Activated CD8-positive, alpha-beta memory T cell treated with anti-CD3 and anti-CD28 coated beads for 24 hours (primary cell): ENCODE results near the gene LRP8.

Source experiments
- DNase-seq: peaks from one replicate; pipeline ENCODE4 v3.0.0-alpha.2; 2020

LRP8 gene

GRCh38 chr1:53359225-53359933 is 31.5 kb upstream of the LRP8 start:
- DNase-seq, result peak; percentile 44

DNA sequence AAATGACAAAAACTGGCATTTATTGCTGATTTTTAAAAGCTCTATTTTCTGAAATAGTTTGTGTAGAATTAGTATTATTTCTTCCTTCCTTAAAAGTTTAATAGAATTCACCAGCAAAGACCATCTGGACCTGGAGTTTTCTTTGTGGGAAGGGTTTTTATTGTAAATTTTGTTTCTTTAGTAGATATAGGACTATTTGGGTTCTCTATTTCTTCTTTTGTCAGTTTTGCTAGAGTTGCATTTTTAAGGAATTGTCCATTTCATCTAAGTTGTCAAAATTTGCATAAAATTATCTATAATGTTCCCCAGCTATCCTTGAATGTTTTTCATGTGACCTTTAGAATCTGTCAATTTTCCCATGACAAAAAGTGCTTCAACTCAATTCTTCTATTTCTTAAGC is 28.8 kb upstream of the LRP8 start:
- no peak for DNase-seq

GRCh38 chr1:53354119-53354518 is 26.2 kb upstream of the LRP8 start:
- no peak for DNase-seq

DNA sequence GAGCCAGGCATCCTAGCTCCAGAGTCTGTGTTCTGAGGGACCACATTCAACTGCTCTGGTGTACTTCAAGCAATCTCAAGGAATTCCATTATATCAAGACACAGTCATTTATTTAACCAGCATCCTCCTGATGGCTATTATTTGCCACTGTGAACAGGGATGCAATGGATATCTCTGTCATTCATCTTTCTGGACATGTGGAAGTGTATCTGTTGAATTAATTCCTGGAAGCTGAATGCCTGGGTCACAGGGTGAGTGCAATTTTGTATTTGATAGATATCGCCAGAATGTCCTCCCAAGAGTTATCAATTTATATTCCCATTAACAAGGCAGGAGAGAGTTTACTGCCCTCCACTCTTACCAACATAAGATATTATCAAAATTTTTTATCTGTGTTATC is 24.7 kb upstream of the LRP8 start:
- no peak for DNase-seq

- peak; percentile 35 for DNase-seq
Observed at GRCh38 chr1:53350853-53351767, 23.2 kb upstream of the LRP8 start.

- DNase-seq, result peak; percentile 26
Observed at GRCh38 chr1:53349968-53350852, 22.3 kb upstream of the LRP8 start.

DNA sequence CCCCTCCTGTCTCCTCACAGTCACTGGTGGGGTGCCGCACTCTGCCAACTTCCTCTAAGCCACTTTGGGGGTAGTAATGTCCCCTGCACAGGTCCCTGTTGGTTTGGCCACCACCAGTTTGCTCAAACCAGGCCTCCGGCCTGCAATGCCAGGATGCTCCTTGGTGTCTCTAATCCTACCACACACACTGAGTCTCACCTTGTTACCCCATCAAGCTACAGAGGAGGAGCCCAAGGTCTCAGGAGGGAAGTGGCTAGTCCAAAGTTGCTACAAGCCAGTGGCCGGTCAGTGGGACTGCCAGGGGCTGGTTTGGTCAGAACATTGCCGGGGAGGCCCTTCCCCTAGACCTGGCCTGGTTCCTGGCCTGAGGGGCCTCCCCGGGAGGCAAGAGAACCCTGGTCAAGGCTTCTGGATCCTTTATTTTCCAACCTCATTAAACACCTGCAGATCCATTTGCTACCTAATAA is 21.5 kb upstream of the LRP8 start:
- DNase-seq, result peak; percentile 44

DNA sequence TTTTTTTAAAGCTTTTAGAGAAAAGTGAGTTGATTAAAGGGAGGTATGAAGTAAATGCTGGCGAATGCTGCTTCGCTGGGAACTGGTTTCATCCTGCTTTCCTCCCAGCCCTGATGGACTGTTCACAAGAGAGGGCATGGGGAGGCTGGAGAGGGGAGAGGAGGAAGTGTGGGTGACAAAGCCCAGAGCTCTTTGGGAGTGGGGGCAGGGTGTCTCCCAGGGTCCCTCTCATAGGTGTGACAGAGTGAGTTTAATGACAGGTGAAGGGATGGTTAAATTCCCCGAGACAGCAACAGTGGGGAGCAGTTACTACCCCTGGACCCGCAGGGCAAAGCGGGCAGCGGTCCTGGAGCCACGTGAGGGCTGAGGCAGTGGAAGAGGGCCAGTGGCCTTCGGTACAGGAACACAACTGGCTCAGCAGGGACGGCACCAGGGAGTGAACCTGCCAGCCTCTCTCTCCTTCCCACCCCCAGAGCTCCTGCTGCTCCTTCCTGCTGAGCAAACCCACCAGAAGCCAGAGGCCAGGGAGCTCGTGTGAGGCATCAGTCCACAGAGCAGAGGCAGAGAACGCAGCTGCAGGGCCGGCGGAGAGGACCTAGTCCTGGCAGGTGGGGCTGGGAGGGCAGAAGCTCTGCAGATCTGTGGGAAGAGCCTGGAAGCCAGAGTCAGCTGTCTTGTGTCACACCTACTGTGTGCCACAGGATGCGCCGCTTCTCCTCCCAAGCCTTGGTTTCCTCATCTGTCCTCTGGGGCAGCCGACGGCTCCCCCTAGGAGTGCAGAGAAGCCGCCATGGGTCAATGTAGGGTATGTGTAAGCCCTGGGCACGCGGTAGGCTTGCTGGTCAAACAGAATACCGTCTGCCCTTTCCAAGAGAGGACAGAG is 20.9 kb upstream of the LRP8 start:
- peak; percentile 13 for DNase-seq

- peak; percentile 42 for DNase-seq
Observed at GRCh38 chr1:53346814-53347176, 18.9 kb upstream of the LRP8 start.

DNA sequence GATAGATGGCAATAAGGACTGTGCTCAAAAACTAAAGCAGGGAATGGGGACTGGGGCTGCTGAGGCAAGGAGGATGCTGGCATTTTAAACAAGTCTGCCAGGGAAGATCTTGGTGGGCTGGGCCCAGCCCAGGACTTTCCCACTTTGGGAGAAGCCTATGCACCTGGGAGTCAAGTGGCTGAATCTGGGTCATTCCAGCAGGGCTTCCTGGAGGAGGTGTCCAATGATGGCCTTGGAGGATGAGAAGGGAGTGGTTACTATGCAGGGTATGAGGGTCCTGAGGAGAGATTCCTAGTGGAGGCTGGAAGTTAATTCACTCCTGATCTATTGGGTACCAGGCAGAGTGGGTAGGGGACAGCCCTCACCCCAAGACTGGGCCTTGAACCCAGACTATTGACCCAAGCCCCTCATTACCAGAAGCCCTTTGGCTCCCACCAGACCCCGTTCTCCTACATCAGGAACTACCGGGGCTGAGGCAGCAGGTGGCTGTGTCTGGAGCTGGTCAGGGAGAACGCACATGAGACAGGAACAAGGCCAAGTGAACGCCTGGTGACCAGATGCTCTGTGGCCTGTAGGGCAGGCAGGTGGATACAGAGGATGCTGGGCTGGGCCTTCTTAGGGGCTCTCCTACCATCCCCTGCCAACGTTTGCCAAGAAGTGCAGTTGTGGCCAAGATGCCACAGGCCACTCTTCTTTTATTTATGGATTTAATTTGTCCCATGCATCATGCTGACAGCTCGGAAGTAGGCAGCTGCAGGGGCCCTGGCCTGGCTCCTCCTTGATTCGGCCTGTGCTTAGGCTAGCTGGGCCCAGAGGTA is 18.3 kb upstream of the LRP8 start:
- no peak for DNase-seq

- peak; percentile 43 for DNase-seq
Observed at GRCh38 chr1:53344921-53345838, 17.3 kb upstream of the LRP8 start.

DNA sequence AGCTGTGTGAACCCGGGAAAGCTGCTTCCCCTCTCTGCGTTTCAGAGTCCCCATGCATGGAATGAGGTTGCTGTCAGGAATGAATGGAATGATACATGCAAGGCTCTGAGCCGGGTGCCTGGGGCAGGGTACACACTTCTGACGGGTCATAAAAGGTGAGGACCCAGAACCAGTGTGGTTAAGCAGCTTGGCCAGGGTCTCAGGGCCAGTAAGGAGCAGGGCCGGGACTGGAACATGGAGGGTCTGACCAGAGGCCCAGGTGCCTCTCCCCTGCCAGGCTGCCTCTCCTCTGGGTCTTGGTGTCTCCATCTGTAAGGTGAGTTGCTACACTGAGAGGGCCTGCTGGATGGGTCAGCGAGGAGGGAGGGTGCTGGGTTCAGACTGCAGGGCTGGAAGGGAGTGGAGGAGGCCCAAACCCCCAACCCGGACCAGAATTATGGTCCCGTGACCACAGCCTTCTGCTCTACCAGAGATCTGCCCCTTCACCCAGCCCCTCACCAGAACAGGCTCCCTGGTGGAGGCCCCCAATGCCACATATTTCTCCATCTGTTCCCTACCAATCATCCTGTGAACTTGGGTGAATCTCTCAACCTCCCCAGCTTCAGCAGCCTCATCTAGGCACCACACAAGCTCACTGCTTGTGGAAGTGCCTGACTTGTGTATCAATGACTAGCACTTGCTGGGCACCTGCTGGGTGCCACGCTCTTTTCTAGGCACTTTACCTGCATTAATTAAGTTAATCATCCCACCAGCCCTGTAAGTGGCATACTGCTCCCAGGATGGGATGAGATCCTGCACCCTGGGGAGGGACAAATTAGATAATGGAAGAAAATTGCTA is 16.2 kb upstream of the LRP8 start:
- peak; percentile 53 for DNase-seq

GRCh38 chr1:53342735-53343470 is 15.0 kb upstream of the LRP8 start:
- peak; percentile 21 for DNase-seq

GRCh38 chr1:53341961-53342707 is 14.3 kb upstream of the LRP8 start:
- peak; percentile 37 for DNase-seq

GRCh38 chr1:53341521-53341895 is 13.6 kb upstream of the LRP8 start:
- DNase-seq, result peak; percentile 50

GRCh38 chr1:53340660-53341520 is 13.0 kb upstream of the LRP8 start:
- DNase-seq, result peak; percentile 54
